GM13976 (cell line): ENCODE data around the gene FRY.

Experiments
- DNase-seq: peaks from one replicate; pipeline ENCODE4 v3.0.0; 2012; ENCODE audit warnings: low spot score
- in situ Hi-C: fragments of 300-500 bp; cut with MboI; formaldehyde crosslinking; loops from one replicate; pipeline ENCODE4 v1.12.0; 2022; ENCODE audit warnings: low sequenced_read_pairs, mixed read lengths, inconsistent platforms; ENCODE audit not compliant: unreplicated experiment
- TF ChIP-seq, protein P1 (sequence below): IDR thresholded peaks from 2 replicates; pipeline ENCODE4 v1.5.1; 2012; ENCODE audit warnings: borderline replicate concordance, mild to moderate bottlenecking; ENCODE audit not compliant: insufficient read depth; ENCODE audit errors: extremely low read depth, missing control alignments, control extremely low read depth

Gene FRY

DNA sequence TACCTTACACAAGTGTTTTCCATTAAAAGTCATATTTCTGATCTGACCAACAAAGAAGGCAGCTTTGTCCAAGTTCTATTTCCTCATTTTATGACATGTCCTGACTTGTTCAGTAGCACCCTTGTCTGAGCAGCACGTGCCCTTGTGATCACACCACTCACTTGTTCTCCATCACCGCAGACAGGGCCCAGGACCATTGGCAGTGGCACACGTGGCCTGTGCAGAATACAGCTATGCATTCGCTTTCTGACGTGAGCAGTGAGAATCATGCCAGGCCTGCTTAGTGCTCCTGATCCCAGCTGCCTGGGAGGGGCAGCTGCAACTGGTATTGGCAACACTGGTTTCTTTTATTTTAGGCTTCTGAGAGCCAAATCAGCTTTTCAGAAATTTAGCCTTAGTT lies 134.2 kb downstream of the FRY start:
- TF ChIP-seq, protein P1, sequence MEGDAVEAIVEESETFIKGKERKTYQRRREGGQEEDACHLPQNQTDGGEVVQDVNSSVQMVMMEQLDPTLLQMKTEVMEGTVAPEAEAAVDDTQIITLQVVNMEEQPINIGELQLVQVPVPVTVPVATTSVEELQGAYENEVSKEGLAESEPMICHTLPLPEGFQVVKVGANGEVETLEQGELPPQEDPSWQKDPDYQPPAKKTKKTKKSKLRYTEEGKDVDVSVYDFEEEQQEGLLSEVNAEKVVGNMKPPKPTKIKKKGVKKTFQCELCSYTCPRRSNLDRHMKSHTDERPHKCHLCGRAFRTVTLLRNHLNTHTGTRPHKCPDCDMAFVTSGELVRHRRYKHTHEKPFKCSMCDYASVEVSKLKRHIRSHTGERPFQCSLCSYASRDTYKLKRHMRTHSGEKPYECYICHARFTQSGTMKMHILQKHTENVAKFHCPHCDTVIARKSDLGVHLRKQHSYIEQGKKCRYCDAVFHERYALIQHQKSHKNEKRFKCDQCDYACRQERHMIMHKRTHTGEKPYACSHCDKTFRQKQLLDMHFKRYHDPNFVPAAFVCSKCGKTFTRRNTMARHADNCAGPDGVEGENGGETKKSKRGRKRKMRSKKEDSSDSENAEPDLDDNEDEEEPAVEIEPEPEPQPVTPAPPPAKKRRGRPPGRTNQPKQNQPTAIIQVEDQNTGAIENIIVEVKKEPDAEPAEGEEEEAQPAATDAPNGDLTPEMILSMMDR: no peak
- no peak for DNase-seq
- in situ Hi-C loops: no loop called here

DNA sequence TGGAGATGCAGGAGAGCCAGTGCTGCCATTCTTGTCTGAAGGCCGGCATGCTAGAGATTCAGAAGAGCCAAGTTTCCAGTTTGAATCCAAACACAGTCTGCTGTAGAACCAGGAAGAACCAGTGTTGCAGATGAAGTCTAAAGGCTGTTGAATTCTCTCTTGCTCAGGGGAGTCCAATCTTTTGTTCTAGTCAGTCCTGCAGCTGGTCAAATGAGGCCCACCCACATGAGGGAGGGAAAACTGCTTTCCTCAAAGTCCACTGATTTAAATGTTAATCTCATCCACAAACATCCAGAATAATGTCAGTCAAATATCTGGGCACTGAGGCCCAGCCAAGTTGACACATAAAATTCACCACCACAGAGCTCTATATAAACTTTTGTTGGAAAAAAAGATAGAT lies 136.6 kb downstream of the FRY start:
- TF ChIP-seq, protein P1: no peak
- DNase-seq: no peak
- in situ Hi-C loops: no loop called here

DNA sequence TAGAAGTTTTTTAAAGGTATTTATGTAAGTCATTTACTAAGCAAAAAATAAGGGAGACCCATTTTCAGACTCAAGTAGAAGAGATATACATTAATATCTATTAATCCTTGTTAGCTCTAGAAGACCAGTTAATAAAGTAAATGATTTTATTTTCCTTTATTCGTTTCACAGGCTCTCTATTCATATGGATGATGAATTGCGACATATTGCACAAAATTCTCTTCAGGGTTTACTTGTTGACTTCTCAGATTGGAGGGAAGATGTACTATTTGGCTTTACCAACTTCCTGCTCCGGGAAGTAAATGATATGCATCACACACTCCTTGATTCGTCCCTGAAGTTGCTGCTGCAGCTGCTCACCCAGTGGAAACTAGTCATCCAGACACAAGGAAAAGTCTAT lies 139.3 kb downstream of the FRY start:
- TF ChIP-seq, protein P1: no peak
- in situ Hi-C loops: no loop called here
- DNase-seq: no peak

DNA sequence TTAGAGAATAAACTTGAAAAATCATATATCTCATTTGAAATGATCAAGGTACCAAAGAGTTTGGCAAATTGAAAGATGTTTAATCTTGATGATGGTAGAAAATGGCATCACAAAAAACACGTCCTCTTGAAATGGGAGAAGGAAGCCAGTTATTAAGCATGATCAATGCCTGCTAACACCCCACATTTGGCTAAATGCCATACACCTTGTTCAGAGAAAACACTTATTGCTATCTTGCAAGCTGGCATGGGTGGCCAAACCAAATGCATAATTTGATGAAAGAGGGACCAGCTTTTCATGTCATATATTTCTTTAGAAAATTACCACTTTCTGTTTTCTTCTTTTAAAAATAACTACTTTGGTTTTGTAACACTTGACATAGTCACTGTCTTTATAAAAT lies 142.3 kb downstream of the FRY start:
- no peak for DNase-seq
- in situ Hi-C loops: no loop called here

DNA sequence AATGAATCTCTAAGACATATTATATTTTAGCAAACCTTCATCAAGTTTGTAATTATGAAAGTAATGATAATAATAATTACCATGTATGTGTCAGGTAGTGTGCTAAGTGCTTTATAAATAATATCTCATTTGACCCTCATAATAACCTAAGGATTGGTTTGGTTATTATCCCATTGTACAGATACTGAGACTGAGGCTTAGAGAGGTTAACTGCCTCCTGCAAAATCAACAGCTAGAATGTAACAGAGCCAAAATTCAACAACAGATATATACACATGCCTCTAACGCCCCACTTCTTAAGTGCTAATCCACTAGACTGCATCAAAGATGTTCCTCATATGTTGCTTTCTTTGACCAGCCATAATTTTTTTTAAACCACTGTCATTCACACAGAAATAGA lies 142.8 kb downstream of the FRY start:
- TF ChIP-seq, protein P1: no peak
- in situ Hi-C loops: no loop called here
- DNase-seq: no peak

More for the DNA sequence above, 142.3 kb downstream of the FRY start:
- TF ChIP-seq, protein P1: no peak

DNA sequence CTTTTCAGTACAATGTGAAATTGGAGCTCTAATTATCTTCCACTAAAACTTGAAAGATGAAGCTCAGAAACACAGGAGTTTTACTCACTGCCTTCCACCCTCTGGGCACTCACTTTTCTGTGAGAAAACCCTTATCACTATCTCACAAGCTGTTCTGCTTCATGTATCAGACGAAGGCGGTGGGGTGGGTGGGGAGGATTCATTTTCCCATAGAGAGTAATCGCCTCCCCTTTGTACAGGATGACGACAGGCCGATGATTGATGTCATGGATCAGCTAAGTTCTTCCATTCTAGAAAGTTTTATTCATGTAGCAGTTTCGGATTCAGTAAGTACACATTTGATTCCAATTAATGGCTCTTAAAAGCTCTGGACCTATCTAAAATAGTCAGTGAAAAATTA lies 143.7 kb downstream of the FRY start:
- in situ Hi-C loops: no loop called here

More for the DNA sequence above, 143.7 kb downstream of the FRY start:
- TF ChIP-seq, protein P1: no peak
- DNase-seq: no peak
